Effector CD8-positive, alpha-beta T cell (primary cell): Measurements from ENCODE around the gene NCL.
"Not testable (repeated sequence)": the region's sequence is repeated elsewhere in the genome, so short reads cannot be mapped to it uniquely, and the experiment has no call there.

Experiments
- DNase-seq: peaks from one replicate; lab custom pipeline; 2025; lab: John Stamatoyannopoulos, UW

The NCL gene

GRCh38 chr2:231405601-231406367 is 58.5 kb downstream of the NCL start:
- not testable (repeated sequence) for DNase-seq

GRCh38 chr2:231404183-231404578 is 60.1 kb downstream of the NCL start:
- DNase-seq, result not testable (repeated sequence)
